ENCODE measurements around the gene AKR1B1.
A peak's percentile ranks its signal among the peaks of the same experiment; 100 is the strongest.

AKR1B1 gene

GRCh38 chr7:134432296-134433152 lies 26.4 kb downstream of the AKR1B1 start:
- Histone ChIP-seq H3K27ac (ENCODE audit: low read depth, low read length, poor library complexity, severe bottlenecking) (no peak overlapping the region), H3K4me3 (ENCODE audit: low read depth, low read length, poor library complexity, severe bottlenecking) (peak overlapping the region; percentile 57), H2AFZ (ENCODE audit: low read length) (peak overlapping the region; percentile 36; the same call in 1 of the 2 replicates), H3F3A (ENCODE audit: insufficient read depth, low read length) (no peaks in the 10 kb centered on the region), H3K27me3 (ENCODE audit: insufficient read depth, low read length) (no peaks in the 10 kb centered on the region), H3K9me2 (ENCODE audit: low read depth, low read length) (no peaks in the 10 kb centered on the region), H3K4me1 (ENCODE audit: insufficient read depth, low read length, severe bottlenecking) (peaks cover 29% of the 10 kb centered on the region), H3K9me3 (ENCODE audit: low read length) (no peaks in the 10 kb centered on the region), H3K79me2 (ENCODE audit: insufficient read depth, low read length) (no peaks in the 10 kb centered on the region), H3K9ac (ENCODE audit: low read length) (peak overlapping the region; percentile 46; the same call in 1 of the 2 replicates), H3K4me2 (ENCODE audit: low read length) (peak overlapping the region; percentile 91), H3K36me3 (ENCODE audit: insufficient read depth, low read length) (no peaks in the 10 kb centered on the region), H4K20me1 (ENCODE audit: insufficient read depth, low read length) (no peaks in the 10 kb centered on the region)
- TF ChIP-seq CTCF (IDR thresholded peaks at IDR 0.05; ENCODE audit: low read length): peak; percentile 98
- no peak for TF ChIP-seq EZH2 (IDR thresholded peaks at IDR 0.05; ENCODE audit: borderline replicate concordance, low read length)

GRCh38 chr7:134431815-134432214 lies 27.1 kb downstream of the AKR1B1 start:
- H3K9me2 ChIP-seq (ENCODE audit: low read depth, low read length): no peaks in the 10 kb centered on the region
- TF ChIP-seq CTCF (IDR thresholded peaks at IDR 0.05; ENCODE audit: low read length) (no peak), EZH2 (IDR thresholded peaks at IDR 0.05; ENCODE audit: borderline replicate concordance, low read length) (no peak)
- H3K4me2 ChIP-seq (ENCODE audit: low read length): peak overlapping the region; percentile 91; the same call in 1 of the 2 replicates
- no peak overlapping the region for H3K27ac ChIP-seq (ENCODE audit: low read depth, low read length, poor library complexity, severe bottlenecking)
- no peaks in the 10 kb centered on the region for H3F3A ChIP-seq (ENCODE audit: insufficient read depth, low read length)
- peak overlapping the region; percentile 57 for H3K4me3 ChIP-seq (ENCODE audit: low read depth, low read length, poor library complexity, severe bottlenecking)
- no peaks in the 10 kb centered on the region for H3K36me3 ChIP-seq (ENCODE audit: insufficient read depth, low read length)
- H3K27me3 ChIP-seq (ENCODE audit: insufficient read depth, low read length): no peaks in the 10 kb centered on the region
- peaks cover 29% of the 10 kb centered on the region for H3K4me1 ChIP-seq (ENCODE audit: insufficient read depth, low read length, severe bottlenecking)
- H3K9me3 ChIP-seq (ENCODE audit: low read length): no peaks in the 10 kb centered on the region
- H3K79me2 ChIP-seq (ENCODE audit: insufficient read depth, low read length): no peaks in the 10 kb centered on the region
- no peak overlapping the region for H3K9ac ChIP-seq (ENCODE audit: low read length)
- no peak overlapping the region for H2AFZ ChIP-seq (ENCODE audit: low read length)
- no peaks in the 10 kb centered on the region for H4K20me1 ChIP-seq (ENCODE audit: insufficient read depth, low read length)

GRCh38 chr7:134429481-134429880 lies 29.4 kb downstream of the AKR1B1 start:
- Histone ChIP-seq H3F3A (ENCODE audit: insufficient read depth, low read length) (no peaks in the 10 kb centered on the region), H3K9me2 (ENCODE audit: low read depth, low read length) (no peaks in the 10 kb centered on the region), H2AFZ (ENCODE audit: low read length) (no peak overlapping the region), H3K4me1 (ENCODE audit: insufficient read depth, low read length, severe bottlenecking) (peaks cover 29% of the 10 kb centered on the region), H3K4me3 (ENCODE audit: low read depth, low read length, poor library complexity, severe bottlenecking) (no peak overlapping the region), H3K27me3 (ENCODE audit: insufficient read depth, low read length) (no peaks in the 10 kb centered on the region), H3K9me3 (ENCODE audit: low read length) (no peaks in the 10 kb centered on the region), H3K27ac (ENCODE audit: low read depth, low read length, poor library complexity, severe bottlenecking) (no peak overlapping the region), H3K4me2 (ENCODE audit: low read length) (no peak overlapping the region), H4K20me1 (ENCODE audit: insufficient read depth, low read length) (no peaks in the 10 kb centered on the region), H3K9ac (ENCODE audit: low read length) (no peak overlapping the region), H3K79me2 (ENCODE audit: insufficient read depth, low read length) (no peaks in the 10 kb centered on the region), H3K36me3 (ENCODE audit: insufficient read depth, low read length) (no peaks in the 10 kb centered on the region)
- TF ChIP-seq EZH2 (IDR thresholded peaks at IDR 0.05; ENCODE audit: borderline replicate concordance, low read length): no peak
